Endothelial cell of umbilical vein (primary cell): Measurements from ENCODE around the gene DSP. TPM values are rescaled to one million over a fixed set of nuclear protein-coding genes. Genes with fewer than 3 reads are reported as not detected.

ENCODE experiments used
- BruUV-seq: library from RNA; stranded (reverse); fragments of 400-500 nt; replicated peaks from 2 replicates; lab custom pipeline; 2021; lab: Mats Ljungman, UMichigan
- CTCF ChIA-PET: fragments of 300-600, 350-600 bp; sonication (Branson Sonifier 250); formaldehyde crosslinking; loops from one replicate; lab custom pipeline; 2021; ENCODE audit warnings: antibody characterized with exemption, inconsistent platforms; lab: Charles Lee
- POLR2A ChIA-PET: fragments of 300-600, 350-600 bp; sonication (Branson Sonifier 250); formaldehyde crosslinking; loops from one replicate; lab custom pipeline; 2021; ENCODE audit warnings: antibody characterized with exemption, inconsistent platforms; lab: Charles Lee
- DNase-seq: peaks from one replicate; pipeline ENCODE4 v3.0.0-alpha.2; 2011; ENCODE audit warnings: low read depth, low spot score
- FAIRE-seq: peaks from 2 replicates; lab custom pipeline; 2011; peaks lifted over from hg19 to GRCh38; lab: Jason Lieb, UNC
- H2AFZ ChIP-seq: 2 replicates; pipeline ENCODE4 v1.6.0; 2012; ENCODE audit warnings: low read depth, low read length, control low read depth, inconsistent platforms
- H3K27ac ChIP-seq: 2 replicates; pipeline ENCODE4 v1.5.1; 2011; ENCODE audit warnings: low read depth, mild to moderate bottlenecking, control low read depth, low read length, moderate library complexity; ENCODE audit not compliant: insufficient read depth
- H3K27me3 ChIP-seq, 2 experiments: 2 replicates each; pipeline versions ENCODE4 v1.6.0 to v1.6.1; 2011; ENCODE audit warnings: low read length in 2 of 2, mixed read lengths in 1 of 2; ENCODE audit not compliant: control insufficient read depth in 2 of 2, insufficient read depth in 2 of 2
- H3K36me3 ChIP-seq, 2 experiments: 2 replicates in 1 of 2; 3 replicates in 1 of 2; pipeline ENCODE4 v1.5.1; 2011; ENCODE audit warnings: low read length in 2 of 2, mild to moderate bottlenecking in 1 of 2, moderate library complexity in 1 of 2; ENCODE audit not compliant: control insufficient read depth in 2 of 2, insufficient read depth in 2 of 2; ENCODE audit errors: extremely low read depth in 1 of 2
- H3K4me1 ChIP-seq: 3 replicates; pipeline ENCODE4 v1.5.1; 2011; ENCODE audit warnings: mild to moderate bottlenecking, low read length; ENCODE audit not compliant: control insufficient read depth, insufficient read depth; ENCODE audit errors: extremely low read depth
- H3K4me2 ChIP-seq: 2 replicates; pipeline ENCODE4 v1.6.1; 2011; ENCODE audit warnings: low read length, control low read depth, mixed read lengths; ENCODE audit not compliant: insufficient read depth
- H3K4me3 ChIP-seq, 3 experiments: fragments of 200-600 bp in 1 of 3; sonication (generic), shearing (Covaris generic) in 1 of 3; replicated peaks in 1 of 3; 2 replicates each; pipeline ENCODE4 v1.5.1; 2011 to 2016; ENCODE audit warnings: control low read depth in 3 of 3, low read length in 3 of 3, mild to moderate bottlenecking in 2 of 3, inconsistent platforms in 1 of 3, low read depth in 1 of 3, moderate library complexity in 1 of 3; ENCODE audit not compliant: insufficient read depth in 1 of 3
- H3K79me2 ChIP-seq: 2 replicates; pipeline ENCODE4 v1.6.0; 2012; ENCODE audit warnings: low read length, inconsistent platforms; ENCODE audit not compliant: control insufficient read depth, insufficient read depth
- H3K9ac ChIP-seq: replicated peaks from 2 replicates; pipeline ENCODE3; 2011; ENCODE audit warnings: low read length, control low read depth; ENCODE audit not compliant: insufficient read depth; ENCODE audit errors: extremely low read depth
- H3K9me1 ChIP-seq: replicated peaks from 3 replicates; pipeline ENCODE4 v1.6.0; 2011; ENCODE audit warnings: mild to moderate bottlenecking, low read length; ENCODE audit not compliant: control insufficient read depth, insufficient read depth; ENCODE audit errors: extremely low read depth
- H3K9me3 ChIP-seq: replicated peaks from 2 replicates; pipeline ENCODE4 v1.5.1; 2012; ENCODE audit warnings: low read length, inconsistent platforms; ENCODE audit not compliant: control insufficient read depth, insufficient read depth
- H4K20me1 ChIP-seq: replicated peaks from 2 replicates; pipeline ENCODE3; 2011; ENCODE audit warnings: mild to moderate bottlenecking, low read length; ENCODE audit not compliant: control insufficient read depth, insufficient read depth; ENCODE audit errors: extremely low read depth
- FOS ChIP-seq: IDR thresholded peaks from 2 replicates; pipeline ENCODE4 v1.6.1; 2011; ENCODE audit warnings: mild to moderate bottlenecking, low read length, moderate library complexity, borderline replicate concordance; ENCODE audit not compliant: insufficient read depth
- JUN ChIP-seq: IDR thresholded peaks from 2 replicates; pipeline ENCODE4 v1.6.1; 2011; ENCODE audit warnings: borderline replicate concordance, low read depth; ENCODE audit not compliant: insufficient read length, insufficient read depth
- MAX ChIP-seq: IDR thresholded peaks from 2 replicates; pipeline ENCODE4 v1.6.1; 2011; ENCODE audit not compliant: insufficient read depth, insufficient read length
- dilution Hi-C: fragments of 300-500 bp; cut with MboI; formaldehyde crosslinking; loops from one replicate; pipeline ENCODE4 v1.15.0; 2019; ENCODE audit warnings: low sequenced_read_pairs; ENCODE audit not compliant: extremely low pct_ligation_motif_present
- intact Hi-C: fragments of 100-400 bp; cut with micrococcal nuclease; formaldehyde crosslinking; loops from one replicate; pipeline ENCODE4 v1.10.0; 2022
- polyA plus RNA-seq, 4 experiments: library from polyadenylated mRNA; depleted of rRNA in 3 of 4; stranded (reverse) in 3 of 4; unstranded in 1 of 4; fragments of >200 nt; gene quantifications; 2 replicates each; pipeline versions ENCODE4 v1.2.1 to v1.2.3, GENCODE V29; 2011 to 2012; ENCODE audit warnings: missing spikeins in 1 of 4
- total RNA-seq: library from RNA; stranded (reverse); gene quantifications from 2 replicates; pipeline ENCODE4 v1.2.3, GENCODE V29; 2021

The DSP gene
- total and polyA plus RNA-seq, 2 donors (not counting 3 experiments of a cell fraction or from before 2014, with no cell fraction given), result 0.03 to 0.77 TPM

- Histone ChIP-seq H3K4me1 (peaks cover 11% of the 10 kb centered on the region), H3K4me3 (peak overlapping the region in 1 of 3 experiments; percentile 87), H3K9ac (no peak overlapping the region), H3K9me3 (no peaks in the 10 kb centered on the region), H3K4me2 (peak overlapping the region; percentile 98), H2AFZ (no peak overlapping the region), H4K20me1 (no peaks in the 10 kb centered on the region), H3K27ac (no peak overlapping the region), H3K79me2 (peaks cover 31% of the 10 kb centered on the region), H3K36me3 (peaks cover 4 to 5% of the 10 kb centered on the region in 2 experiments), H3K9me1 (no peaks in the 10 kb centered on the region), H3K27me3 (peaks cover 0 to 3% of the 10 kb centered on the region in 2 experiments)
- dilution Hi-C loops (no loop called here), intact Hi-C loops (loop anchor here (5.0 kb wide), 3 partner anchors 174 to 914 kb away; partner anchors contain the start of gene SSR1)
- FAIRE-seq (no peak), DNase-seq (no peak)
- no peak for TF ChIP-seq FOS
- POLR2A ChIA-PET, result no interaction called here
- CTCF ChIA-PET, result no interaction called here
- BruUV-seq, result no TSS peak
Observed at GRCh38 chr6:7591770-7592169, 50.3 kb downstream of the DSP start.

GRCh38 chr6:7593229-7593628 lies 51.8 kb downstream of the DSP start:
- Histone ChIP-seq H3K9me3 (no peaks in the 10 kb centered on the region), H3K36me3 (peaks cover 7 to 10% of the 10 kb centered on the region in 2 experiments), H3K79me2 (peaks cover 31% of the 10 kb centered on the region), H2AFZ (no peak overlapping the region), H3K4me2 (no peak overlapping the region), H3K27me3 (no peaks in the 10 kb centered on the region), H3K4me1 (peaks cover 11% of the 10 kb centered on the region), H4K20me1 (no peaks in the 10 kb centered on the region), H3K9me1 (no peaks in the 10 kb centered on the region), H3K4me3 (no peak overlapping the region), H3K27ac (no peak overlapping the region), H3K9ac (no peak overlapping the region)
- no TSS peak for BruUV-seq
- POLR2A ChIA-PET, result no interaction called here
- DNase-seq, result no peak
- TF ChIP-seq JUN (no peak), MAX (no peak)
- intact Hi-C loops, result loop anchor here (5.0 kb wide), 3 partner anchors 176 to 916 kb away; partner anchors contain the start of gene SSR1
- dilution Hi-C loops, result no loop called here
- CTCF ChIA-PET, result no interaction called here
- no peak for FAIRE-seq
